Measurements from ENCODE around the gene IFT25.
A peak's percentile ranks its signal among the peaks of the same experiment; 100 is the strongest.
"Not testable (repeated sequence)": the region's sequence is repeated elsewhere in the genome, so short reads cannot be mapped to it uniquely, and the experiment has no call there.

The IFT25 gene

GRCh38 chr1:53883600-53883999 lies 61.9 kb downstream of the IFT25 start:
- DNase-seq (ENCODE audit: low spot score), result not testable (repeated sequence)

- DNase-seq (ENCODE audit: low spot score), result not testable (repeated sequence)
Observed at GRCh38 chr1:53881853-53882252, 63.6 kb downstream of the IFT25 start.

DNA sequence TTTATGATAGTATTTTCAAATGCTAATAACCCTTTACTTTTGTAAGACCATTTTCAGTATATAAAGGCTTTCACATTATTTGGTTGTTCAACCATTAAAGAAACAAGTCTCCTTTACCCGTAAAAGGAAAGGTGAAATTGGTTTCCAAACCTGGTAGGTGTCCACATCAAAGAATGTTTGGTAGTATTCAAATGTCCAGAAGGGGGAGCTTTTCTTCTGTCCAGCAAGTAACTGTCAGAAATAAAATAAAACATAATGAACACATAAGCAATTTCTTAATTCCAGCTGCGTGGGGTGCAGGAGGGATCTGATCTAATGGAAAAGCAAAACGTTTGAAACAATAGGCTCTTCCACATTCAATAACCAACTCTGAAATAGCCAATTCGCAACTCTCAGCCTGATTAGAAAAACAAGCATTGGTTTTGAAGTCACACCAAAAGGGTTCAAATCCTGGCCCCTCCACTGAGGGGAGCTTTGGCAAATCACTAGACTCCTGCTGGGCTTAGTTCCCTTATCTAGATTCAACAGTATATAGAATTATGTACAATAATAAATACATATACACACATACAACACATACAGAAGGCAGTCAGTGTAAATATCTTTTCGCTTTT lies 66.9 kb downstream of the IFT25 start:
- peak; percentile 55 for DNase-seq (ENCODE audit: low spot score)

- not testable (repeated sequence) for DNase-seq (ENCODE audit: low spot score)
Observed at GRCh38 chr1:53875150-53875549, 70.3 kb downstream of the IFT25 start.

DNA sequence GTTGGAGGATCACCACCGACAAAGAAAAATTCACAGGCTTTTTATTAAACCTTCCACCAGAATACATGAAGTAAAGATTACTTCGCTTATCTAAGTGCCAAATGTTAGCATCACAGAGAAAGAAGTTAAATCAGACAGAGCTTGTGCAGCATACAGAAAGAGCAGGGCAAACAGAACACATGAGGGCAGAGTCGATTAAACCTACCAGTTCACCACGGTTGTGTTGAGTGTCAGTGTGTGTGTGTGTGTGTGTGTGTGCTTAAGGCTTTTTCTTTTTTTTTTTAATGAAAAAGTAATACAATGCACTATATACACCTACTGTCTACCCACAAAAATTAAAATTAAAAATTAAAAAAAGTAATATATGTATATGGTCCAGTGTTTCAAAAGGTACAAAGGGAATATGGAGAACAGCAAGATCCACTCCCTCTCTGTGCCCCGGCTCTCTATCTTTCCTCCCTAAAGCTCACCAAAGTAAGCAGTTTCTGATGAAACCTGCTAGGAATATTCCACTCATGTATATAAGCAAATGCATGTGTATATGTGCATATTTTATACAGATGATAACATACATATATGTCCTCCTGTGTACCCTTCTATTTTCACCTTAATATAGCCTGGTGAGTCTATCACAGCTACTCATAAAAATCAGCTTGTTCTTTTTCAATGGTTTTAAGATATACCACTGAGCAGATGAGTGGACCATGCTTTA lies 73.6 kb downstream of the IFT25 start:
- DNase-seq (ENCODE audit: low spot score), result no peak

Measured in COLO829 (cell line).